ENCODE results near the gene ALDH3A1. TPM values are rescaled to one million over a fixed set of nuclear protein-coding genes. Genes with fewer than 3 reads are reported as not detected.

The ALDH3A1 gene
- total RNA-seq, 1 donor from 2014 or later: 1.0 TPM

DNA sequence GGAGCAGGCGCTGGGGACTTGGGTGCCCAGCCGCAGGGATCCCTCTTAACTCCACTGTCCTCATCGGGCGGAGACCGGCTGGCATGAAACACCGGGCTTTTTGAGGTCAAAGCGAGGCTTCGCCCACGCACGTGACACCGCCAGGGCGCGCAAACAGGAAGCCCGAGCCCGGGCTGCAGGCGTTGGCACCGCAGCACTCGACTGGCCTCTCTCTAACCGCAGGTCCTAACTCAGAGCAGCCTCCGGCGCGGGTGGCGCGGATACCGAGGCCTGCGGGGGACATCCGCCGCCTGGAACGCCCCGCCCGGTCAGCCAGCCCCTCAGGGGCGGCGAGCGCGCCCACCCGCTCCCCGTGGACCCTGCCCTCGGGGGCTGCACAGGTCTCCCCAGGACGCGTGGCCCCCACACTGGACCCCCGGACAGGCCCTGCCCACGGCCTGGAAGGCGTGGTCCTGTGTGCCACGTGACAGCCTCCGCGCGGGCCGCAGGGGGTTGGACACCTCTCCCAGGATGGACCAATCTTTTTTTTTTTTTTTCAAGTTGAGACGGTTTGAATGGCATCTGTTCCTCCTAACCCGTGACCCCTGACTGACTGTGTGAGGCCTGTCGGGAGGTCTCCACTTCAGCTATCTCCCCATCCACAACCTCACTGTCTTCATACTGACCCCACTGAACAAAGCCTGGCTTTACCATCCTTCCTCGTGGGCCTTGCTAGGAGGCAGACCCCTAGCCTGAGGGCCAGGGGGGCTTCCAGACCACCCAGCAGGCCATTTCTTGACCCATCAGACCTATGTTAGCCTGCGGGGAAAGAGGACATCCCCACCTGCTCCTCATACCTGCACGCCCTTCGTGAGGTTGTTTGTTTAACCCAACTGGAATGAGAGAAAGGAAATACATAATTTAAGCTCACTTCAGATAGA, 23.3 kb downstream of the ALDH3A1 start:
- H3K4me1 Mint-ChIP-seq (ENCODE audit: low read depth): no peaks in the 10 kb centered on the region
- TF ChIP-seq, protein P1, sequence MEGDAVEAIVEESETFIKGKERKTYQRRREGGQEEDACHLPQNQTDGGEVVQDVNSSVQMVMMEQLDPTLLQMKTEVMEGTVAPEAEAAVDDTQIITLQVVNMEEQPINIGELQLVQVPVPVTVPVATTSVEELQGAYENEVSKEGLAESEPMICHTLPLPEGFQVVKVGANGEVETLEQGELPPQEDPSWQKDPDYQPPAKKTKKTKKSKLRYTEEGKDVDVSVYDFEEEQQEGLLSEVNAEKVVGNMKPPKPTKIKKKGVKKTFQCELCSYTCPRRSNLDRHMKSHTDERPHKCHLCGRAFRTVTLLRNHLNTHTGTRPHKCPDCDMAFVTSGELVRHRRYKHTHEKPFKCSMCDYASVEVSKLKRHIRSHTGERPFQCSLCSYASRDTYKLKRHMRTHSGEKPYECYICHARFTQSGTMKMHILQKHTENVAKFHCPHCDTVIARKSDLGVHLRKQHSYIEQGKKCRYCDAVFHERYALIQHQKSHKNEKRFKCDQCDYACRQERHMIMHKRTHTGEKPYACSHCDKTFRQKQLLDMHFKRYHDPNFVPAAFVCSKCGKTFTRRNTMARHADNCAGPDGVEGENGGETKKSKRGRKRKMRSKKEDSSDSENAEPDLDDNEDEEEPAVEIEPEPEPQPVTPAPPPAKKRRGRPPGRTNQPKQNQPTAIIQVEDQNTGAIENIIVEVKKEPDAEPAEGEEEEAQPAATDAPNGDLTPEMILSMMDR (IDR thresholded peaks at IDR 0.05; ENCODE audit: unreplicated experiment): no peak
- H3K9me3 Mint-ChIP-seq (ENCODE audit: low read depth): no peaks in the 10 kb centered on the region
- DNase-seq (ENCODE audit: low spot score, unreplicated experiment): no peak
- H3K4me3 Mint-ChIP-seq (ENCODE audit: low read depth): no peak overlapping the region
- H3K36me3 Mint-ChIP-seq (ENCODE audit: insufficient read depth): no peaks in the 10 kb centered on the region
- peaks cover 12% of the 10 kb centered on the region for H3K27me3 Mint-ChIP-seq
- H3K27ac Mint-ChIP-seq: no peak overlapping the region

DNA sequence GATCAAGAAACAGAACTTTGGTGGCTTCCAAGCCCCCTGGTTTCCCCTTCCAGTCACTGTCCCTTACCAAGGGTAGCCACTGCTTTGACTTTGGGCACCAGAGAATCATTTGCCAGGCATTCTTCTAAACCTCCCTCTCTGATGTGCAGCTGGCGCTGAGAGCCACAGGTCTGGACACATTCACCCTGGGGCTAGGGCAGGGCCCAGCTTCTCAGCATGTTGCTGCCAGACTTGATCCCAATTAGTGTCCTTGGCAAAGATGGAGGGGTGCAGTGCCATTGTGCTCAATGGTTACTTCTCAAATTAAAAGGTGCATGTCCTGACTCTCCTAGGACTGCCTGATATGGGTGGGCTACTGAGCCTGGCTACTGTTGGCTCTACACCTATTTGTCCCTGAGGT, 24.1 kb downstream of the ALDH3A1 start:
- TF ChIP-seq, protein P1 (IDR thresholded peaks at IDR 0.05; ENCODE audit: unreplicated experiment): no peak
- Mint-ChIP-seq H3K4me3 (ENCODE audit: low read depth) (no peak overlapping the region), H3K9me3 (ENCODE audit: low read depth) (no peaks in the 10 kb centered on the region), H3K36me3 (ENCODE audit: insufficient read depth) (no peaks in the 10 kb centered on the region), H3K4me1 (ENCODE audit: low read depth) (no peaks in the 10 kb centered on the region), H3K27me3 (peaks cover 13% of the 10 kb centered on the region), H3K27ac (no peak overlapping the region)
- no peak for DNase-seq (ENCODE audit: low spot score, unreplicated experiment)

DNA sequence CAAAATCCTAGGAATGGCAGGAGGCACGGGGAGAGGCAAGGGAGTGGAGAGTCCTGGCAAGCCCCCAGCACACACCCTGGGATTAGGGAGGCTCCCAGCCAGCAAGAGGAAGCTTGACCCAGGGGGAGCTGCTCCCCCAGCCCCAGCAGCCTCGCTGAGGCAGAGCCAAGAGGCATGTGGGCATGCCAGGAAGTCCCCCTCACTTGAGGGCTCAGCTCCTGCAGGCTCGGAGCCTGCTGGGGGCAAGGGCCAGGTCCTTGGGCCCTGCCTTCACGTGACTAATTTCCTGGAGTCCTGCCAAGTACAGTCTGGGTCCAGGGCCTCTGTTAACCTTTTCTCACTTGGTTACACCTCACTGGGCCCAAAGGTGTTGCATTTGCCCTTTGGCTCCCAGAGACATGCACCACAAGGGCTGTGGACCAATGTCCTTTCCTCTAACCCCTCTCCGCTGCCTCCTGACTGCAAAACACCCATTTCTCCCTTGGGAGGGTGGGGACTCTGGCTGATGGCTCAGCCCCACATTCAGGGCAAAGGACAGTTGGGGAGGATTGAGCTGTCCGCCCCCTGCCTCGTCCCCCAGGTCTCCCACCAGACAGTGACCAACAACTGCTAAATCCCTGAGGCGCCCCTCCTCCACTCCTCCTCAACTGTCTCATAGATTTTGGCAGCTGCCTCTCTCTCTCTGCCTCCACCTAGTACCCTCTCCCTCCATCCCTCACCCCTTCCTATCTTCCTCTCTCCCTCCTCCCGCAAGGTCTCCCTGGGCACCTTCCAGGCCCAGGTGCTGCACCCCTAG, 27.3 kb downstream of the ALDH3A1 start:
- Mint-ChIP-seq H3K9me3 (ENCODE audit: low read depth) (no peaks in the 10 kb centered on the region), H3K4me3 (ENCODE audit: low read depth) (no peak overlapping the region), H3K27ac (no peak overlapping the region), H3K27me3 (peaks cover 17% of the 10 kb centered on the region), H3K4me1 (ENCODE audit: low read depth) (no peaks in the 10 kb centered on the region), H3K36me3 (ENCODE audit: insufficient read depth) (no peaks in the 10 kb centered on the region)
- TF ChIP-seq, protein P1 (IDR thresholded peaks at IDR 0.05; ENCODE audit: unreplicated experiment): no peak
- no peak for DNase-seq (ENCODE audit: low spot score, unreplicated experiment)

DNA sequence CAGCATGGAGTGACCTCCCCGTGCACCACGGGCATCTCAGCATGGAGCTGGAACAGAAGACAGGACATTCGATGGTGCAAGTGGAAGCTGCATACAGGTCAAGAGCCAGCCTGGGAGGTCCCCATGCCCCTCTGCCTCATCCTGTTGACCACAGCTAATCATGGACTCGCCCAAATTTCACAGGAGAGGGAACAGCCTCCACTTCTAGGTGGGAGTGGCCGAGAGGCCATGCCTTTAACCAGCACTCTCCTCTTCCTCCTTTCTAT, 28.0 kb downstream of the ALDH3A1 start:
- Mint-ChIP-seq H3K4me1 (ENCODE audit: low read depth) (no peaks in the 10 kb centered on the region), H3K4me3 (ENCODE audit: low read depth) (no peak overlapping the region), H3K27me3 (peaks cover 13% of the 10 kb centered on the region), H3K27ac (no peak overlapping the region), H3K9me3 (ENCODE audit: low read depth) (no peaks in the 10 kb centered on the region), H3K36me3 (ENCODE audit: insufficient read depth) (no peaks in the 10 kb centered on the region)
- DNase-seq (ENCODE audit: low spot score, unreplicated experiment): no peak
- TF ChIP-seq, protein P1 (IDR thresholded peaks at IDR 0.05; ENCODE audit: unreplicated experiment): no peak

DNA sequence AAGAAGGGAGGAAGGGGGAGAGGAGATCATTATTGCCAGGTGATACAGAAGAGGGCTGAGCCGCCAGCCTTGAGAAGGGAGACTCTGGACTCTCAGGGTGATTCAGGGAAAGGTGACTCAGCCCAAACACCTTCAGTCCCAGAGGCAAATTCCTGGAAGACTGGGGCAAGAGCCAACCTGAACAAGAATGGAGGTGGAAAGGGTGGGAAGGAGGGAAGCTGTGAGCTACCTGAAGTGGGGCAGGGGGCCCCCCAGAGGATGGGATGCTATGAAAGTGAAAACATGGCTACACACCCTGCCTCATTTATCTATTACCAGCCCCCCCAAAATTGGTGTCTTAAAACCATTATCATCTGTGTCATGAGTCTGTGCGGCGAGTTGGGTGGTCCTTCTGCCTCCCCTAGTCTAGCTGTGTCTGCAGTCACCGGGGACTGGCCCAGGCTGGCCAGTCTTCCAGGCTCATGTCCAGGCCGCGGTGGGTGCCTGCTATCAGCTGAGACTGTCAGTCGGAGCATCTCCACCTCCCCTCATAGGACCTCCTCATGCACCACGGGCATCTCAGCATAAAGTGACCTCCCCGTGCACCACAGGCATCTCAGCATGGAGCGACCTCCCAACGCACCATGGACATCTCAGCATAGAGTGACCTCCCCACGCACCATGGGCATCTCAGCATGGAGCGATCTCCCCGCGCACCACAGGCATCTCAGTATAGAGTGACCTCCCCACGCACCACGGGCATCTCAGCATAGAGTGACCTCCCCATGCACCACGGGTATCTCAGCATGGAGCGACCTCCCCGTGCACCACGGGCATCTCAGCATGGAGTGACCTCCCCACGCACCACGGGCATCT, 28.5 kb downstream of the ALDH3A1 start:
- DNase-seq (ENCODE audit: low spot score, unreplicated experiment): no peak
- Mint-ChIP-seq H3K4me3 (ENCODE audit: low read depth) (no peak overlapping the region), H3K27me3 (peaks cover 13% of the 10 kb centered on the region), H3K27ac (no peak overlapping the region), H3K36me3 (ENCODE audit: insufficient read depth) (no peaks in the 10 kb centered on the region), H3K9me3 (ENCODE audit: low read depth) (no peaks in the 10 kb centered on the region), H3K4me1 (ENCODE audit: low read depth) (no peaks in the 10 kb centered on the region)
- TF ChIP-seq, protein P1 (IDR thresholded peaks at IDR 0.05; ENCODE audit: unreplicated experiment): no peak

All from progenitor cell of endocrine pancreas (in vitro differentiated cells).